HAP-1 (cell line): ENCODE results near the gene SCARF1.

ENCODE experiments used
- DNase-seq, 2 experiments: peaks; one replicate each; pipeline ENCODE4 v3.0.0-alpha.2; 2016 to 2020; ENCODE audit warnings: low spot score in 2 of 2
- H3K27me3 ChIP-seq: fragments of 250-450 bp; sonication (Bioruptor Pico); 2 replicates; pipeline ENCODE4 v1.5.1; 2020; ENCODE audit warnings: low read depth, mild to moderate bottlenecking, moderate library complexity
- H3K36me3 ChIP-seq: fragments of 250-450 bp; sonication (Bioruptor Pico); replicated peaks from 2 replicates; pipeline ENCODE4 v1.5.1; 2020; ENCODE audit warnings: mild to moderate bottlenecking
- H3K4me1 ChIP-seq: fragments of 250-450 bp; sonication (Bioruptor Pico); 2 replicates; pipeline ENCODE4 v1.5.1; 2020; ENCODE audit warnings: mild to moderate bottlenecking
- H3K4me3 ChIP-seq: fragments of 250-450 bp; sonication (Bioruptor Pico); 2 replicates; pipeline ENCODE4 v1.5.1; 2020; ENCODE audit warnings: mild to moderate bottlenecking, moderate library complexity
- H3K9me3 ChIP-seq: fragments of 250-450 bp; sonication (Bioruptor Pico); 2 replicates; pipeline ENCODE4 v1.5.1; 2020; ENCODE audit warnings: mild to moderate bottlenecking, moderate library complexity
- in situ Hi-C: fragments of 300-500 bp; cut with MboI; formaldehyde crosslinking; loops from 3 replicates; pipeline ENCODE4 v1.14.3; 2020; ENCODE audit warnings: low sequenced_read_pairs, inconsistent platforms, mixed read lengths

The SCARF1 gene

DNA sequence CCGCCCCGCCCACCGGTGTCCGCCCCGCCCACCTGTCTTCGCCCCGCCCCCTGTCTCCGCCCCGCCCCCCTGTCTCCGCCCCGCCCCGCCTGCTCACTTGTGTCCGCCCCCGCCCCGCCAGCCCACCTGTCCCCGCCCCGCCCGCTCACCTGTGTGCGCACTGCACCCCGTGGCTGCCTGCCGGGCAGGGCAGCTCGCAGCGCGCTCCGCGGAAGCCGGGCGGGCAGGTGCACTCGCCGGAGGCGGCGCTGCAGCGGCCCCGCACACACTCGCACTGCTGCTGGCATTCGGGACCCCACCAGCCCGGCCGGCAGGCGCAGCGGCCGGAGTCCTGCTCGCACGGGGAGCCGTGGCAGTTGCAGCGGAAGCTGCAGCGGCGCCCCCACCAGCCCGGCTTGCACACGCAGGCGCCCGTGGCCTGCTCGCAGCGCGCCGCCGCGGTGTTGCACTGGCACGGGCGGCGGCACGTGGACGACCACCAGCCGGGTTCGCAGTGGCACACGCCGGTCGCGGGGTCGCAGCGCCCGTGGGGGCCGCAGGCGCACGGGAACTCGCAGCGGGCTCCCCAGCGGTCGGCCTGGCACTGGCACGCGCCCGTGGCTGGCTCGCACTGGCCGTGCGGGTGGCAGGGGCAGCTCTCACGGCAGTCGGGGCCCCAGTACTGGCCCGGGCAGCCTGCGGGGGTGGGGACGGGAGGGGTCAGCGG is 2.1 kb downstream of the SCARF1 start:
- DNase-seq = peak in 1 of 2 experiments; percentile 74
- in situ Hi-C loops = loop anchor here (10.0 to 25.0 kb wide), 2 partner anchors 379 to 394 kb away; partner anchors contain the start of genes DPH1, OVCA2 and RTN4RL1
- H3K4me1 ChIP-seq = peaks cover 5% of the 10 kb centered on the region

DNA sequence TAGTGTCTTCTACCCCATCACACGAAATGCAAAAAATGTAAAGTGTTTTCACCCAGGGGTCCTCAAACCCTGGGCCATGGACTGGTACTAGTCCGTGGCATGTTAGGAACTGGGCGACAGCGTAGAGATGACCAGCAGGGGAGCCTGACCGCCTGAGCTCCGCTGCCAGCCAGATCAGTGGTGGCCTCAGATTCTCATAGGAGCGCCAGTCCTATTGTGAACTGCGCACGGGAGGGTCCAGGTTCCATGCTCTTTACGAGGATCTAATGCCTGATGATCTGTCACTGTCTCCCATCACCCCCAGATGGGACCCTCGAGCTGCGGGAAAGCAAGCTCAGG is 4.5 kb downstream of the SCARF1 start:
- Histone ChIP-seq H3K27me3 (no peaks in the 10 kb centered on the region), H3K4me3 (no peak overlapping the region), H3K9me3 (no peaks in the 10 kb centered on the region), H3K36me3 (no peaks in the 10 kb centered on the region), H3K4me1 (no peaks in the 10 kb centered on the region; the same call in 1 of the 2 replicates)
- in situ Hi-C loops = loop anchor here (10.0 to 25.0 kb wide), 2 partner anchors 376 to 396 kb away; partner anchors contain the start of genes DPH1, OVCA2 and RTN4RL1
- DNase-seq = no peak

More for the DNA sequence above, 2.1 kb downstream of the SCARF1 start:
- Histone ChIP-seq H3K4me3 (peak overlapping the region; percentile 12; the same call in 1 of the 2 replicates), H3K9me3 (no peaks in the 10 kb centered on the region), H3K36me3 (no peaks in the 10 kb centered on the region), H3K27me3 (no peaks in the 10 kb centered on the region)

DNA sequence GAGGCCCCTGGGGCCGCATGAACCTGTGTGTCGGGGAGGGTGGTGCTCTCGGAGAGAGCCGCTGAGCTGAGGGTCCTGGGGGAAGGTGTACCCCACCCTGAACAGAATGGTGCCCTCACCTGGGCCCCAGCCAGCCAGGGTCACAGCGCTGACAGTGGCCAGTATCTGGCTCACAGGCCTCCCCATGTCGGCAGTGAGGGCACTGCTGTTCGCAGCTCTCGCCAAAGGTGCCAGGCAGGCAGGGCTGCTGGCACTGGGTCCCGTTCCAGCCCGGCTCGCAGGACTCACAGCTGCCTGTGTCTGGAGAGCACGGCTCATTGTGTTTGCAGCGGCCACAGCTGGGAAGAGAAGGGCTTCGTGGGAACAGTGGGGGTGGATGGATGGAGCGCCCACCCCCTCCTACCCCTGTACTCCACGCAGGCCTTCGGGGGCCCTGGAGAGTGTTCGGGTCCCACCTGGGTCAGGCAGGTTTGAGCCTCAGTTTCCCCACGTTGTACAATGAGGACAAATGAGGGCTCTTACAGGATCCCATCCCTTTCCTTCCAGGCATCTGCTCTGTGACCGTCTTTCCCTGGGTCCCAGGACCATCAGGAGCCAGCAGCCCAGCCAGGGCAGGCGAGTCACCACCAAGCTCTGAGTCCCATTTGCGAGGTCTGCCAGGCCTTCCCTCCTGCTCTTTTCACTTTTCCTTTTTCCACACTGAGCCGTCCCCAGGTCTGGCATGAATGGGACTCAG is 5.0 kb downstream of the SCARF1 start:
- Histone ChIP-seq H3K4me3 (no peak overlapping the region), H3K36me3 (no peaks in the 10 kb centered on the region), H3K27me3 (no peaks in the 10 kb centered on the region), H3K4me1 (no peaks in the 10 kb centered on the region; the same call in 1 of the 2 replicates), H3K9me3 (no peaks in the 10 kb centered on the region)
- no peak for DNase-seq
- in situ Hi-C loops = loop anchor here (10.0 to 25.0 kb wide), 2 partner anchors 376 to 397 kb away; partner anchors contain the start of genes DPH1, OVCA2 and RTN4RL1

DNA sequence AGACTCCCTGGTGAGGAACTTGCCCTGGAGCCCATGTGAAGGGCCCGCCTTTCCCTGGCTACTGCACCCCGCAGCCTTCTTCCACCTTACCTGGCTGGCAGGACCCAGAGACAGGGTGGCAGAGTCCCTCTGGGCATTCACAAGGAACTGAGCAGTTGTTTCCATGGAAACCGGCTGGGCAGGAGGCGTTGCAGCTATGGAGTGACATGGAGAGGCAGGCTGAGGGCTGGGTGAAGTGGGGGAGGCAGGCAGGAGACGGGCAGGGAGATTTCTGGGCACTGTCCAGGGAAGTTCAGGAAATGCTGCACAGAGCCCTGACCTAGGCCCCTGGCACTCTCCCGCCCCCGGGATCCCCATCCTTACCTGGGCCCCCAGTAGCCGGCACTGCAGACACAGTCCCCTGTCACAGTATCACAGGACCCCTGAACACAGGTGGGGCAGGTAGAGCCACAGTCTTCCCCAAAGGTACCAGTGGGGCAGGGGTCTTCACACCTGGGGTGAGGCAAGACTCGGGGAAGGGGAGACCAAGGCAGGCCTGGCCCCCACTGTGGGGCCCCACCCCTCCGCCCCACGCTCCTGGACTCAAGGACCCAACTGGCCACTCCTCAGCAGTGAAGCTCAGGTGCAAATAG is 5.9 kb downstream of the SCARF1 start:
- in situ Hi-C loops = loop anchor here (10.0 to 25.0 kb wide), 2 partner anchors 375 to 398 kb away; partner anchors contain the start of genes DPH1, OVCA2 and RTN4RL1
- no peaks in the 10 kb centered on the region; the same call in 1 of the 2 replicates for H3K4me1 ChIP-seq

DNA sequence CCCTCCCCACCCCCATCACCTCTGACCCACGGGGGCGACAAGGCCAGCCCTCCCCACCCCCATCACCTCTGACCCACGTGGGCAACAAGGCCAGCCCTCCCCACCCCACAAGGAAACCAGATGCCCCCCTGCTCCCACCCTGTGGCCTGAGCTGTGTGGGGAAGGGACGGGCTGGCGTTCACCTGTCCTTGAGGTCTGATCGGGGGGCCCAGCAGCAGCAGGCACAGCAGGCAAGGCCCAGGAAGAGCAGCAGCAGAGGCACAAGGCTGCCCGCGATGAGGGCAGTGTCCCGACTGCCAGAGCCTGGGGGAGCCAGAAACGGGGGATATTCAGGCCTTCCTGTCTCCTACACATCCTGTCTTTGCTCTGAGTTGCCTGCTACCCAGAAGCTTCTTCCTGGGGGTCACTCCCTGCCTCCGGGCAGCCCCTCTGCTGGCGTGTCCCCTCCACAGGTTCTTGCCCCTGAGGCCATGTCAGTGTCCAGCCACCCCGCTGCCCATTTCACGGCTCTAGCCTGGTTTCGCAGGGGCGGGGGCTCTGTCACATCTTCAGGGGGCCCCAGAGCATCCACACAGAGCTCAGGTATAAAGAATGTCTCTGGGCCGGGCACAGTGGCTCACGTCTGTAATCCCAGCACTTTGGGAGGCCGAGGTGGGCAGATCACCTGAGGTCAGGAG is 6.8 kb downstream of the SCARF1 start:
- no peaks in the 10 kb centered on the region for H3K9me3 ChIP-seq
- H3K4me3 ChIP-seq = no peak overlapping the region
- in situ Hi-C loops = loop anchor here (25.0 kb wide), 1 partner anchor 399 kb away; the partner anchor contains the start of genes DPH1, OVCA2 and RTN4RL1
- no peaks in the 10 kb centered on the region; the same call in 1 of the 2 replicates for H3K4me1 ChIP-seq
- H3K27me3 ChIP-seq = no peaks in the 10 kb centered on the region
- no peaks in the 10 kb centered on the region for H3K36me3 ChIP-seq
- no peak for DNase-seq

More for the DNA sequence above, 5.9 kb downstream of the SCARF1 start:
- DNase-seq = no peak
- H3K9me3 ChIP-seq = no peaks in the 10 kb centered on the region
- H3K27me3 ChIP-seq = no peaks in the 10 kb centered on the region
- H3K4me3 ChIP-seq = no peak overlapping the region
- no peaks in the 10 kb centered on the region for H3K36me3 ChIP-seq

DNA sequence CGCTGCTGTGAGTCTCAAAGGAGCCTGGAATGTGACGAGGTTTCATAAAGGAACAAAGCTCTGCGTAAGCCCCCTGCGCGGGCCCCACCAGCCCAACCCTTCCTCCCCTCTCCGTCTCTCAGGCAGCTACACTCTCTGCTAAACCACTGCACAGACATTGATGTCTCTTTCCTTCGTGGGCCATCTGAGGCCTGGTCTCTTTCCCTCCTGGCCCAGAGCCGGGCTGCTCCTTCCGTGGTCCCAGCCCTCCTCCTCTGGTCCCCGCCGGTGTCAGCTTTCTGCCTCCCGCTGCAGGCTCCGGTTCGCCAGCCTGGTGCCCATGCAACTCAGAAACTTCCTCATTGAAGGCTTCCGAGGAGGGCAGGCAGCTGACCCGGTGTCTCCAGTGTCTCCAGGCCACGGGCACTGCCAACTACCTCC is 7.4 kb downstream of the SCARF1 start:
- in situ Hi-C loops = loop anchor here (25.0 kb wide), 1 partner anchor 399 kb away; the partner anchor contains the start of genes DPH1, OVCA2 and RTN4RL1
- Histone ChIP-seq H3K36me3 (no peaks in the 10 kb centered on the region), H3K4me3 (no peak overlapping the region), H3K27me3 (no peaks in the 10 kb centered on the region), H3K4me1 (no peaks in the 10 kb centered on the region), H3K9me3 (no peaks in the 10 kb centered on the region)
- no peak for DNase-seq

DNA sequence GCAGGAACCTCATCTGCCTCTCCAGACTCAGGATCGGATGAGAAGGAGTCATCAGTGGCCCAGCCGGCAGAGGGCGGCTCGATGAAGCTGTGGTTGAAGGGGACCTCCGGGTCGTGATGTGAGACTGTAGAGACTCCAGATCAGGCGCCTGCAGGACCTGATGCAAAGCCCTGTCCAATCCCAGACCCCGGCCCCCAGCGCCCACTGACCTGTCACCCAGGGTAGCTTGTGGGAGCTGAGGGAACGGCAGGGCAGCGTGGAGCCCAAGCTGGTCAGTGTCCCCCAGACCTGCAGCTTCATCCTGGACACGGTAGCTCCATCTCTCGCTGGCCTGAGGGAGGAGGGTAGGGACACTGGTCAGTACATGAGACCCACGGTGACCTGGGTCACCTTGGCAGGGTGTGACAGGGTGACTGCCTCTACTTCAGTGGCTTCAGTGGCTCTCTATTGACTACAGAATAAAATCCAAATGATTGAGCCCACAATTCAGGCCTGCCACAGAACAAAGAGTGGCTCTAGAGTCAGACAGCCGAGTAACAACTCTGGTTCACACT is 8.7 kb downstream of the SCARF1 start:
- H3K27me3 ChIP-seq = no peaks in the 10 kb centered on the region
- H3K36me3 ChIP-seq = no peaks in the 10 kb centered on the region
- no peaks in the 10 kb centered on the region for H3K9me3 ChIP-seq
- no peak for DNase-seq
- in situ Hi-C loops = loop anchor here (25.0 kb wide), 1 partner anchor 400 kb away; the partner anchor contains the start of genes DPH1, OVCA2 and RTN4RL1
- no peaks in the 10 kb centered on the region for H3K4me1 ChIP-seq
- H3K4me3 ChIP-seq = no peak overlapping the region

DNA sequence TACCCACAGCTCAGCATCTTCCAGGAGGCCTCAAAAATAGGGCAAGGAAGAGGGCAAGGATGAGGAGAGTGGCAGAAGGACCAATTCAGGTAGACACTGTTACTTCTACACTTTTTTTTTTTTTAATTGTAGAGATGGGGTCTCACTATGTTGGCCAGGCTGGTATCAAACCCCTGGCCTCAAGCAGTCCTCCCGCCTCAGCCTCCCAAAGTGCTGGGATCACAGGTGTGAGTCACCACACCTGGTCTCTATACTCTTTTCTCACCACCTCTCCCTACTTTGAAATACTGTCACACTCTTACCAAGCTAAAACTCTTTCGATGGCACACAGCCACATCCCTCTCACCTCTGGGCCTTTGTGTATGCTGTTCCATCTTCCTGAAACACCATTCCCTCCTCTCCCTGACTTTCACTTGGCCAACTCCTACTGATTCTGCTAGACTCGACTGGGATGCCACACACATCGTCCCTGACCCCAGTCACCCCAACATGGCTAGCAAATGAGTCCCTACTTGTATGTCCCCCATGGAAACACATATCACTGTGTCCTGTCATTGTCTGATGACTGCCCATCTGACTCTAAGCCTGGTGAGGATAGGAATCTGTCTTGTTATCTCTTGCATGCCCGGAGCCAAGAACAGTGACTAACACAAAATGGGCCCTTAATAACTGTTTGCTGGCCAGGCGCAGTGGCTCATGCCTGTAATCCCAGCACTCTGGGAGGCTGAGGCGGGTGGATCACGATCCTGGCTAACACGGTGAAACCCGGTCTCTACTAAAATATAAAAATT is 9.7 kb downstream of the SCARF1 start:
- in situ Hi-C loops = loop anchor here (25.0 kb wide), 1 partner anchor 401 kb away; the partner anchor contains the start of genes DPH1, OVCA2 and RTN4RL1
- no peak overlapping the region for H3K4me3 ChIP-seq
- no peaks in the 10 kb centered on the region for H3K9me3 ChIP-seq

DNA sequence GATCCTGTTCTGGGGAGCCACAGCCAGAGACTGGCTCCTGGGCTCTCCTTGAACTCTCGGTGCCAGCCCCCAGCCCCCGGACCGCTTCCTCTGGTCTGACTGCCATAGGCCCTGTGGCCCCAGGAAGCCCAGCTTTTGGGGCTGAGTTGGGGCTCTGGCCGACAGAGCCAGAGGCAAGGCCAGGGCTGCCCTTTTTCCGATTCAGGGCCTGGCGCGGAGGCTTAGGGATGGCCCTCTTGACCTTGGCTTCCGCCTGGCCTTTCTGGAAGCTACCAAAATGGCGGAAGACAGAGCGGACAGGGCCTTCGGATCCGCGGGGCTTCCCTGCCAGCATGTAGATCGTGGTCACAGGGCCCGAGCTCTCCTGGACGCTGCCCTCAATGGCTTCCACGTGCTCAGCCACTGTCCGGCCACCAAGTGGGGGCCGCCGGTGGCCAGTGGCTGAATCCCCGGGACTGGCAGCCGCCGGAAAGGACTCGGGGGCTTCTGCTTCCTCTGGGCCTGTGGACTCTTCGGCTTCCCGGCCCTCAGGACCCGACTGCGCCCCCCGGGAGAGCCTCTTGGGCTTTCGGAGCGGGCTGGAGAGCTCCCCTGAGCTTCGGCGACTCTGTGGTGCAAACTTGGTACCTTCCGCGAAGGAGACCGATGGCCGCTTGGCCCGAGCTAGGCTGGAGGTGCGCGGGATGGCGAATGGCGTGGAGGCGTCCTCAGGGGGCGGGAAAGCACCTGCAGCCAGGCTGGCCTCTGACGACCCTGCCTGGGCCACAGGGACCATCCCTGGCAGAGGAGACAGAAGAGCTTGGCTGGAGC is 10.5 kb downstream of the SCARF1 start:
- no peak for DNase-seq
- no peaks in the 10 kb centered on the region for H3K9me3 ChIP-seq
- in situ Hi-C loops = loop anchor here (25.0 kb wide), 1 partner anchor 402 kb away; the partner anchor contains the start of genes DPH1, OVCA2 and RTN4RL1
- H3K36me3 ChIP-seq = no peaks in the 10 kb centered on the region
- no peak overlapping the region for H3K4me3 ChIP-seq
- H3K27me3 ChIP-seq = no peaks in the 10 kb centered on the region
- no peaks in the 10 kb centered on the region for H3K4me1 ChIP-seq

More for the DNA sequence above, 9.7 kb downstream of the SCARF1 start:
- Histone ChIP-seq H3K4me1 (no peaks in the 10 kb centered on the region), H3K27me3 (no peaks in the 10 kb centered on the region), H3K36me3 (no peaks in the 10 kb centered on the region)
- no peak for DNase-seq

DNA sequence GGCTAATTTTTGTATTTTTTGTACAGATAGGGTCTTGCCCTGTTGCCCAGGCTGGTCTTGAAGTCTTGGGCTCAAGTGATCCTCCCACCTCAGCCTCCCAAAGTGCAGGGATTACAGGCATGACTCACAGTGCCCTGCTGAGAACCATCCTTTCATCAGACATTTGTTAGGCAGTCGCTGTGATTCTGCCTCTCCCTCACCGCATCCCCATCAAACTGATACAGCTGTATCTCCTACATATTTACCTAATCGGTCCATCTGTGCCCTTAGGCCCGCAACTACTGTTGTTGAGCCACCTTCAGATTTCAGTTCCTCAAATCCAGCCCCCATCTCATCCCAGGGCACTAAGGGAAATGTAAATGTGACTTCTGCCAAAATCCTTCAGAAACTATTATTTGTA is 14.9 kb downstream of the SCARF1 start:
- Histone ChIP-seq H3K36me3 (no peaks in the 10 kb centered on the region), H3K9me3 (no peaks in the 10 kb centered on the region), H3K4me1 (peaks cover 20% of the 10 kb centered on the region), H3K27me3 (no peaks in the 10 kb centered on the region), H3K4me3 (no peak overlapping the region)
- in situ Hi-C loops = loop anchor here (25.0 kb wide), 1 partner anchor 407 kb away; the partner anchor contains the start of genes DPH1, OVCA2 and RTN4RL1
- DNase-seq = no peak

DNA sequence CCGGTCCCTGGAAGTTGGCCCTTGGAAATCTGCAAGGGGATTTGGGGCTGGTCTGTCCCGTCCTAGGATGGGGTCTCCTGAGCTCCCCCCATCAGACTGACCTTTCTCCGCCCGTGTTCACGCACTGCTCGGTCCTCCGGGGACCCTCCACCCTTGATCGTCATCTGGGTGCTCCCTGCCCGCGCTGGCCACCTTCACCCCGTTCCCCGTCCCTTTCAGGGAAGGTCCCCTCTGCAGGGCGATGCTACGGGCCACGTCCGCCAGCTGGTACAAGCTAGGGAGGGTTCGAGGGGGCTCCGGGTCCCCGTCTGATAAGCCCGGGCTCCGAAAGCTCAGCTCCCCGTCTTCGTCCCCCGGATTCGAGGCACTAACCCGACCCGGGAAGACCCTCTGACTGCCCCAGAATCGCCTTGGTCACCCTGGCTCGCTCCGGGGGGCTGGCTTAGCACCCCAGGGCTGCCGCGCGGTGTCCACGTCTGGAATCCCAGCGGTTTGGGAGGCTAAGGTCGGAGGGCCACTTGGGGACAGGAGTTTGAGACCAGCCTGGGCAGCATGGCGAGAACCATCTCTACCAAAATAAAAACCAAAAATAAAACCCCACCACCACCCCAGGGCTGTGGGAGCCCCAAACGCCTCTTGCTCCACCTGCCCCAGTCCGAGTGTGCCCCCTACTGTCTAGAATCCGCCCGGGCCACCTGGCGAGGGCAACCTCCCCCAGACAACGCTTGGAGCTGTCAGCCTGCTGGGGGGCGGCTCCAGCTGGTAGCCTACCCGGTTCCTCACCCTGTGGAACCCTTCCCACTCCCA is 15.8 kb downstream of the SCARF1 start:
- in situ Hi-C loops = loop anchor here (25.0 kb wide), 1 partner anchor 408 kb away; the partner anchor contains the start of genes DPH1, OVCA2 and RTN4RL1
- Histone ChIP-seq H3K4me3 (peak overlapping the region; percentile 91), H3K9me3 (no peaks in the 10 kb centered on the region), H3K36me3 (no peaks in the 10 kb centered on the region), H3K27me3 (no peaks in the 10 kb centered on the region), H3K4me1 (peaks cover 29% of the 10 kb centered on the region)
- DNase-seq = peak in 1 of 2 experiments; percentile 76
